GM23338 (cell line): ENCODE measurements around the gene GJA1.

Source experiments
- CREB1 ChIP-seq: fragments of 250-450 bp; sonication (Bioruptor Pico); IDR thresholded peaks from 2 replicates; pipeline ENCODE4 v1.5.0; 2020; ENCODE audit warnings: low read depth, mild to moderate bottlenecking, moderate library complexity
- CTCF ChIP-seq, 2 experiments: fragments of 200-600 bp in 1 of 2; sonication (generic) in 1 of 2; conservative IDR thresholded peaks; 2 replicates each; pipeline versions ENCODE4 v1.5.1 to v1.6.1; 2016 to 2017; ENCODE audit warnings: antibody characterized with exemption in 2 of 2, low read depth in 2 of 2, mild to moderate bottlenecking in 2 of 2, moderate library complexity in 1 of 2
- ETS1 ChIP-seq: IDR thresholded peaks from 2 replicates; pipeline ENCODE4 v1.6.1; 2016; ENCODE audit warnings: antibody characterized with exemption
- EZH2 ChIP-seq: fragments of 200-600 bp; sonication (generic); IDR thresholded peaks from one replicate; pipeline ENCODE4 v1.8.0; 2017; ENCODE audit warnings: antibody characterized with exemption, mild to moderate bottlenecking, low read depth; ENCODE audit not compliant: unreplicated experiment
- EZH2phosphoT487 ChIP-seq: fragments of 200-600 bp; sonication (generic); IDR thresholded peaks from one replicate; pipeline ENCODE4 v1.8.1; 2018; ENCODE audit warnings: antibody characterized with exemption; ENCODE audit not compliant: unreplicated experiment
- JUNB ChIP-seq: IDR thresholded peaks from one replicate; pipeline ENCODE4 v1.6.1; 2016; ENCODE audit warnings: antibody characterized with exemption; ENCODE audit not compliant: unreplicated experiment
- NANOG ChIP-seq: IDR thresholded peaks from 2 replicates; pipeline ENCODE4 v1.6.1; 2016; ENCODE audit warnings: antibody characterized with exemption, borderline replicate concordance
- POLR2AphosphoS5 ChIP-seq: IDR thresholded peaks from 2 replicates; pipeline ENCODE4 v1.6.1; 2016; ENCODE audit warnings: antibody characterized with exemption, low read depth
- REST ChIP-seq: IDR thresholded peaks from one replicate; pipeline ENCODE4 v1.6.1; 2018; ENCODE audit warnings: antibody characterized with exemption; ENCODE audit not compliant: unreplicated experiment
- ZNF462 ChIP-seq: fragments of 250-450 bp; sonication (Bioruptor Pico); IDR thresholded peaks from 2 replicates; pipeline ENCODE4 v1.5.0; 2020; ENCODE audit warnings: mild to moderate bottlenecking, moderate library complexity

GRCh38 chr6:121418346-121418745 lies 17.1 kb upstream of the GJA1 start:
- no peak for TF ChIP-seq CTCF (conservative IDR thresholded peaks at IDR 0.05; ENCODE audit: low read depth in 2 of 2)
- TF ChIP-seq EZH2: no peak
- no peak for TF ChIP-seq ETS1
- no peak for TF ChIP-seq REST
- TF ChIP-seq POLR2AphosphoS5: no peak
- no peak for TF ChIP-seq JUNB
- TF ChIP-seq EZH2phosphoT487: no peak
- no peak for TF ChIP-seq NANOG
- no peak for TF ChIP-seq CREB1 (CRISPR knock-in tag)
- TF ChIP-seq ZNF462 (CRISPR knock-in tag): no peak
